T1000 (cell line): Measurements from ENCODE around the gene CYP4V2.
"Not testable (repeated sequence)": the region's sequence is repeated elsewhere in the genome, so short reads cannot be mapped to it uniquely, and the experiment has no call there.

ENCODE experiments used
- DNase-seq: peaks from one replicate; lab custom pipeline; 2025; ENCODE audit warnings: mixed read lengths; lab: John Stamatoyannopoulos, UW

The CYP4V2 gene

DNA sequence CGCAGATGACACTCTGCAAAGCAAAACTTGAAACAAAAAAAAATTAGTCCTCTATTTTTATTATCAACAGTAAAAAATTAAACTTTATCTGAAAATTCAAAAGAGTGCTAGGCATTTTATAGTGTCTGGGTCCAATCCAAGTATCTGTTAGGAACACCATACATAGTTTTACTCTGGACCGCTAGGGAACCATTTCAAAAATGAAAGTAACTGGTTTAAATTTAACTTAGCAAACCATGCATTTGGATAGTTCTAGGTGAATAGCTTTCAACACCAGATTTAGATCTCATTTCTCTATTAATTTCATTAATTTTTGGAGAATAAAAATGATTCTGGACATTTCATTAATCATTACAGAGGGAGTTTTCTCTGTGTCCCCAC is 37.1 kb downstream of the CYP4V2 start:
- DNase-seq = no peak

DNA sequence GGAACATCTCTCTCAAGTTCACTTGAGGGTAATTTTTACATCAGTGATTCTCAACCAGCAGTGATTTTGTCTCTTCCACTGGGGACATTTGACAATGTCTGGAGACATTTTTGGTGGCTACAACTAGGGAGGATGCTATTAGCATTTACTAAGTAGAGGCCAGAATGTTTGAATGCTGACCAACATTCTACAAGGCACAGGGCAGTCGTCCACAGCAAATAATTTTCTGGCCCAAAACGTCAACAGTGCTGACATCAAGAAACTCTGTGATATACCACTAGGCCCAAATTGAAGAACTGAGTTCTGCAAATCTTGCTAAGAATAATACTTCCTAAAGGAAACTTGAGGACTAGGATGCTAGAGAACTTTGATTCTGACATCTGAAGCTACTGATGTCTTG is 43.0 kb downstream of the CYP4V2 start:
- DNase-seq = no peak

GRCh38 chr4:186236126-186236525 is 44.8 kb downstream of the CYP4V2 start:
- no peak for DNase-seq

DNA sequence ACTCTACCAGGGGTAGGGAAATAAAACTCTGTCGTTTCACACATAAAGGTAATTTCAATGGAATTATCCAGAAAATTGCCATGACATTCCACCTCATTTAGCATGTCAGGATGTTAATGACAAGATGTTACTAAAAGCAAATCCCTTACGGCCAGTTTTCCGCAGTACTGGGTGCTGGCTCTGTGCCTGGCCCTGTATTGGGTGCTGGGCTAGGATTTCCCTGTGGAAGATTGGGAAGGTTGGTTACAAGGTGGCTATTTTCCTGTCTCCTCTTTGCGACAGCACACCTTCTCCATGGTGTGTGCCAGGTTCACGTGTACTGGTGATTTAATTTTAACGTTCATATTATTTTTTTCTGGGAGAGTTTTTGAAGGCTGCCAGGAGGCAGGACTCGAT is 49.1 kb downstream of the CYP4V2 start:
- DNase-seq = no peak

DNA sequence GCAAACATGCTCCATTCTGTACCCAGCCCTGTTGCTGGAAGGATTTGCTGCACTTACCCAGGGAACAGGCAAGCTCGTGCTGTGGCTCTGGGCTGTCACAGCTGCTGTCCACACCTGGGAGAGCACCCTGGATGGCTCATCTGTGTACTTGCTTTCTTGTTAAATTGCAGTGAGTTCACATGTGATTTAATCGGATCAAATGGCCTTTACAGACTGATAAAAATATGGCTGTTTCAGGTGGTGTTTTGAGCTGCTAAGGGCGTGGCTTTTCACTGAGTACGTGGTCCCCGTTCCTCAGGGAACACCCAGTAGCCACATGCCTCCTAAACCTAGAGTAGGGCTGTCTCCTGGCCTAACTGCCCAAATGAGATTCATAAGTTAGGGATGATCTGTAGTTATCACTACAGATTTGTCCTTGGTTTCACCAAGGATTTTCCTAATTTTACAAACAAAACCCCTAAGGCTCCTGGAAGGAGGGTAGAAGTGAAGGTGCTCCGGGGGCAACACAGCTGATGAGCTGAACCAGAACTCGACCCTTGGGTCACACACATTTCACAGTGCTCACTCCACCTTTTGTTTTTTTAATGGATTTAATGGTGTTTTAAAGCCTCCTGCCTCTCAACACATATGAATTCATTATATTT is 49.6 kb downstream of the CYP4V2 start:
- DNase-seq = no peak

GRCh38 chr4:186241616-186242015 is 50.2 kb downstream of the CYP4V2 start:
- no peak for DNase-seq

DNA sequence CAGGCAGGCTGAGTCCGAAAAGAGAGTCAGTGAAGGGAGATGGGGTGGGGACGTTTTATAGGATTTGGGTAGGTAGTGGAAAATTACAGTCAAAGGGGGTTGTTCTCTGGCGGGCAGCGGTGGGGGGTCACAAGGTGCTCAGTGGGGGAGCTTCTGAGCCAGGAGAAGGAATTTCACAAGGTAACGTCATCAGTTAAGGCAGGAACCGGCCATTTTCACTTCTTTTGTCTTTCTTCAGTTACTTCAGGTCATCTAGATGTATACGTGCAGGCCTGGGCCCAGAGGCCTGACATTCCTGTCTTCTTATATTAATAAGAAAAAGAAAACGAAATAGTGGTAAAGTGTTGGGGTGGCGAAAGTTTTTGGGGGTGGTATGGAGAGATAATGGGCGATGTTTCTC is 50.7 kb downstream of the CYP4V2 start:
- DNase-seq = not testable (repeated sequence)

DNA sequence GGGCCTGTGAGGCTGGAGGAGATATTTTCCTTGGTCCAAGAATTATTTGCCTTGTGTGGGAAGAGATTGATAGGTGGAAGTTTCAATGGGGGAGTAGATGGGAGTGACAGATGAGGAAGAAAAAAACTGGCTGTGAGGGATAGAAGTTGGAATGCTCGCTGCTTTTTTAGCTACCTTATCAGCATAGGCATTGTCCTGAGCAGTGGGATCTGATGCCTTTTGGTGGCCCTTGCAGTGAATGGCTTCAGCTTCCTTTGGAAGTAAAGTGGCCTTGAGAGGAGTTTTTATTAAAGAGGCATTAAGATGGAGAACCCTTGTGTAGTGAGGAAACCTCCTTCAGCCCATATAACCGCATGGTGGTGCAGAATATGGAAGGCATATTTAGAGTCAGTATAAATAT is 52.0 kb downstream of the CYP4V2 start:
- DNase-seq = no peak

- no peak for DNase-seq
Measured at GRCh38 chr4:186244835-186245234, 53.5 kb downstream of the CYP4V2 start.

DNA sequence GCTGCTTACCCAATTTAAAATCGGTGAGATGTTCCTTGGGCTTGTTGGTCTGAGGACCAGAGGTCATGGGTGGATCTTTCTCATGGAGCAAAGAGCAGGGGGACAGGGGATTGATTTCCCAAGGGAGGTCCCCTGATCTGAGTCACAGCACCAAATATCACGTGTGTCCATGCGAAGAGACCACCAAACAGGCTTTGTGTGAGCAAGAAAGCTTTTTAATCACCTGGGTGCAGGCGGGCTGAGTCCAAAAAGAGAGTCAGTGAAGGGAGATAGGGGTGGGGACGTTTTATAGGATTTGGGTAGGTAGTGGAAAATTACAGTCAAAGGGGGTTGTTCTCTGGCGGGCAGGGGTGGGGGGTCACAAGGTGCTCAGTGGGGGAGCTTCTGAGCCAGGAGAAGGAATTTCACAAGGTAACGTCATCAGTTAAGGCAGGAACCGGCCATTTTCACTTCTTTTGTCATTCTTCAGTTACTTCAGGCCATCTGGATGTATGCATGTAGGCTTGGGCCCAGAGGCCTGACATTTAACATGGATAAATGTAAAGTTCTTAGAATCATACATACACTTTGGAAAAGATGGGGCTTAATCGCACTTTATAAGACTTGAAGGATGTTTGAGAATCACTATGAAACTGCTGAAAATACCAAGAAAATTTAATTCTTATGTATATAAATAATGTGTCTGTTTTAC is 55.8 kb downstream of the CYP4V2 start:
- not testable (repeated sequence) for DNase-seq

DNA sequence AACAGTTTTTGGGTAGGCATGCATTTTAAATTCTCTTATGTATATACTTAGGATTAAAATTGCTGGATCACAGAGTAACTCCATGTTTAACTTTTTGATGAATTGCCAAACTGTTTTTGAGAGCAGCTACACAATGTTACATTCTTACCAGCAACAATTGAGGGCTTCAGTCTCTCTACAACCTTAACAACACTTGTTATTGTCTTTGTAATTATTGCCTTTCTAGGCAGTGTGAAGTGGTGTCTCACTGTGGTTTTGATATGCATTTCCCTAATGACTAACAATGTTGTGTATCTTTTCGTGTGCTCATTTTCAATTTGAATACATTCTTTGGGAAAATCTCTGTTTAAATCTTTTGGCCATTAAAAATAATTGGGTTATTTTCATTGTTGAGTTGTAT is 57.3 kb downstream of the CYP4V2 start:
- no peak for DNase-seq

DNA sequence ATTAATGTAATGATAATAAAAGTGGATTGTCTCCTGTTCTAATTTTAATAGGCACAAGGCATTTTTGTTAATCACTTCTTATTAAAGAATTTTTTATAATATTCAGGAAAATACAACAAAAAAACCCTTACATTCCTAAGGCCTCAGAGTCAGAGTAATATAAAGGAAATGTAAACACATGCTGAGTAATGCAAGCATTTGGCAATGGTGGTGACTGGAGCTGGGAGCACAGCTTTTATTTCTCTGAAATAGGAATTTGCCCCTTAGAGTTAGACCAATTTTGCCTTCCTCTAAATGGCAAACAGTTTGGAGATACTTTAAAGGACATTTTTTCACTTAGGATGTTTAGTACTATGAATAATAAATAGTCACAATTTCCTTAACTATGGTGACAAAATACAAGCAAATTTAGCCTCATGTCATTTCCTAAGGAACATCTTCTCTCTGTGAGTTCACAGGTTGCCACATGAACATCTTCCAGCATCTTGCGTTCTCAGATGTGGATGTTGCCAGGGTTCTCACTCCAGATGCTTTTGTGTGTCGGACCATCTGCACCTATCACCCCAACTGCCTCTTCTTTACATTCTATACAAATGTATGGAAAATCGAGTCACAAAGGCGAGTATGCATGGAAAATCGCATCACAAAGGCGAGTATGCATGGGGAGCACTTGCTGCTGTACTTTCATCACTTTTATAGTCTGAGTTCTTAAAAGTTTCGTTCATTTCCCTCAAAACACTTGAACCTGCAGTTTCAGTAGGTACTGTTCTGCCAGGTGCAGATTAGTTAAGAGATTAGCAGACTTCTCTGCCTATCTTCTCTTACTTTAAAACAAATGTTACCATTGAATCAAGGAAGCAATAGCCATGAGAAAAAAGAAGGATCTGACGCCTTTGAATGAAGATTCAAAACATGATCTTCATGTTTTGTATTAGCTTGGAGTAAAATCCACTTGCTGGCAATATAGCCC is 58.7 kb downstream of the CYP4V2 start:
- DNase-seq = no peak

- DNase-seq = no peak
Measured at GRCh38 chr4:186250760-186251159, 59.4 kb downstream of the CYP4V2 start.

DNA sequence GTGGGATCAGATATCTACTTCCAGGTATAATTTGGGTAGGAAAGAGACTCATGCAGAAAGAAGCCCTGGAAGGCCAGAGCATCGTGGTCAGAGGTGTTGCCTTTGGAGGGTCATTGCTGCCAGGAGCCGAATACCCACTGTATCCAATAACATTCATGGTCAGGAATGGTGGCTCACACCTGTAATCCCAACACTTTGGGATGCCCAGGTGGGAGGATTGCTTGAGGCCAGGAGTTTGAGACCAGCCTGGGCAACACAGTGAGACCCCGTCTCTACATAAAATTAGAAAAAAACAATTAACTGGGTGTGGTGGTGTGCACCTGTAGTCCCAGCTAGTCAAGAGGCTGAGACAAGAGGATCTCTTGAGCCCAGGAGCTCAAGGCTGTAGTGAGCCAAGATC is 63.8 kb downstream of the CYP4V2 start:
- DNase-seq = no peak

- DNase-seq = no peak
Measured at GRCh38 chr4:186258216-186258811, 66.9 kb downstream of the CYP4V2 start.

GRCh38 chr4:186260117-186260503 is 68.7 kb downstream of the CYP4V2 start:
- DNase-seq = no peak
